Activated T-helper 1 cell treated with anti-CD3 and anti-CD28 coated beads, Interleukin-2, amount 50 U/mL, for 16 hours (primary cell): ENCODE results near the gene ZFP92.

Experiments
- DNase-seq, 2 donors: peaks; one replicate each; pipeline ENCODE4 v3.0.0-alpha.2; 2020; ENCODE audit warnings: low read depth in 1 of 2, low spot score in 1 of 2

The ZFP92 gene

DNA sequence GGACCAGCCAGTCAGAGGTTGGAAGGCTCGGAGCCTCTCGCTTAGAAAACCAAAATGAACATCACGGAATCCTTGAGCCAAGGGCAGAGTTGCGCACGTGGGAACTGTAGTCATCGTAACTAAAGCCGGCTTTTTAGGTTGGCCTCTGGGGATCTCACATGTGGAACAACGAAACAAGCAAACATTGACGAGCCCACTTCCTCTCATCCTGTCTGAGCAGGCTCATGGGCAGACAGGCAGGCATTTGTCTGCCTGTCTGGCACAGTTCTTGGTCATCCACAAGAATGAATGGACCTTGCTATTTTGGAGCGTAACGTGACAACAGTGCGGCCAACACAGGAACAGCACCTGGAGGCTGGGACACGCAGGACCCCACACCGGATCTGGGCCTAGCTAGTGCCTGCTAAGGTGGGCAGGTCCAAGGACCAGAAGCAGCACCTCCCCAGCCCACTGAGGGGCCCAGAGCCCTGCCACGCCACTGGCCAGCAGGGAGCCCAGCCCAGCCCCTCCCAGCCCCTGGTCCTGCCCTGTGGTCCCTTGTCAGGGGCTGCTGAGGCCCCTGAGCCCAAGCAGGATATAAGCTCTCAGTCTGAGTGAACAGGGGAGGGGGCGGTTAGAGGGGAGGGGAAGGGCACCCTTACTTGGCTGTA is 43.8 kb downstream of the ZFP92 start:
- DNase-seq = no peak

DNA sequence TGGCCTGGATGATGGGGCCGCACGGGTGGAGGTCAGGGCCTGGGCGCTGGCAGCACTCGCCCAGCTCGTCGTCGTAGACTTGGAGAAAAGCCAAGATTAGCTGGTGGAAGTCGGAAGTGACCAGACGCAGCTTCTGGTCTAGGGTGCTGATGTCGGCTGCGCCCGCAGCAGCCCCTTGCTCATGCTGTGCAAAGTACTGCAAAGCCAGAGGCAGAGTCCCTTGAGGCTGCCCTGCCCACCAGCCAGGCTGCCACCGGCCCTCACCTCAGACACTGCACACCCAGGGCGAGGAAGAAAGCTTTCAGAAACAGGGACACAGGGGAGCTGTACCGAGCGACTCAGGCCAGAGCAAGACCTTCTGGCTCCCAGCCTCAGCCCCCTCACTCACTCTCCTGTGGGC is 44.3 kb downstream of the ZFP92 start:
- no peak for DNase-seq

GRCh38 chrX:153456161-153456560 is 44.9 kb downstream of the ZFP92 start:
- DNase-seq = no peak

DNA sequence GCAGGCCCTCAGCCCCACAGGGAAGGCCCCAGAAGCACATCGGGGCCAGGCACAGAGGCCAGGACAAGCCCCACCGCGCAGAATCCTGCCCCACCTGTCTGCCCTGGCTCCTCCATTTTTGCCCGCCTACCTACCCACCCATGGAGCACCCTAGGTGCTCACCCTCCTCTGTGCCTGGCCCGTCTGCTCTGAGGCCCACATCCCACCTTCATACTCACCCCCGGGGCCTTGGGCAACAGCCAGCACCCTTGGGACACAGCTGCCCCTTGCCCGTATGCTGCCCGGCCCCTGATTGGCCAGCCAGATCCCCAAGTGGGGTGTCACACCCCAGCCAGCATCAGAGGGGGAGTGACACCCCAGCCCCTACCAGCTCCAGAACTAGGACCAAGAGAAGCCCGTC is 45.4 kb downstream of the ZFP92 start:
- no peak for DNase-seq

DNA sequence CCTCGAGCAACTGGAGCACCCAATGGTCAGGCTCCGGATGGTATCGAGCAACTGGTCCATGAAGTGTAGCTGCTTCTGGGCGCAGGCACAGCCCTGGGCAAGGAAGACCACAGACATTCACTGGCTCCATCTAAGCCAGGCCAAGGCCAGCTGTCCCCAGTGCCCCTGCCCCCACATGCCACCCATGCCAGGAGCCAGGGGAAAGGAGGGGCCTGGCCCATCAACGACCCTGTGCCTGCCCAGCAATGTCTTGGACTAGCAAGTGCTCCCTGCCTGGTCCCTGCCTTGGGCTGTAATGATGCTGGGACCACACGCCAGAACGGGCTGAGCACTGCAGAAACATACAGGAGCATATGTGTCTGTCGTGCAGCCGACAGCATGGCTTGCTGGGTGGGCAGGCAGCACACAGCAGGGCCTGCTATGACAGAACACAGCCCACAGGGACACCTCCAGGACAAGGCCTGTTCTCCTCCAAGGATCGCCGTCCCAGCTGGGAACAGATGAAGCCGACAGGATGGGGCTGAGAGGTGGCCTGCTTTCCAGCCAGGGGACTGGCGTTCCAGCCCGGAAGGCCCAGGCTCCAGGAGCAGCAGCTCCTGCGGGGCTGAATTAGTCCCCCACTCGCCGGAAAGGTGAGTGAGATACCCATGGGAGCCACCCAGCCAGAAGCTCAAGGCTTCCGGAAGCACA is 46.0 kb downstream of the ZFP92 start:
- DNase-seq = no peak

DNA sequence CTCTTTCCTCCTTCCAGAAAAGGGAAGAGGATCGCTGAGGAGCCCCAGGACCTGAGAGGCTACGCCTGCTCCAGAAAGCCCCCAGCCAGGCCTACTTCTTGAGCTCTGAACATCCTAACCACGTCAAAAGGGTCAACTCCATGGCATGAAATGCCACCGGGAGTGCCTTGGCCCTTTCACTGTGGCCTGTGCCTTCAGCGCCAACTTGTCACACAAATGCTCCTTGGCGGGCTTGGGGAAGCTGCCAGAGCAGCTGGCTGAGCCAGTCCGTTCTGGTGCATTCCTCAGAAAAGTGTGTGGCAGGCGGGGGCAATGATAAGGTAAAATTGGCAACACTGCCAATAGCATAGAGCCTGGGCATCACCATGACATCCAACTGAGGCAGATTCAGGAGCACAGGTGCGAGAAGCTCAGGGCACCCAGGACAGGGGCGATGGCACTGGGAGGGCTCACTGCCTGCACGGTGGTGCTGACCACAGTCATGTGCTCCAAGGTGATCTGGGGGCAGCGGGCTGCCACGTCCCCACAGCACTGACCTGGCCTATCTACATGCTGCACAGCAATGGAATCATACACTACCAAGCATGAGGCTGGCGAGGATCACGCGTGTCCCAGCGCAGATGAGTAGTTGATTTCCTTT is 46.7 kb downstream of the ZFP92 start:
- DNase-seq = no peak

GRCh38 chrX:153458476-153458875 is 47.2 kb downstream of the ZFP92 start:
- DNase-seq = no peak

DNA sequence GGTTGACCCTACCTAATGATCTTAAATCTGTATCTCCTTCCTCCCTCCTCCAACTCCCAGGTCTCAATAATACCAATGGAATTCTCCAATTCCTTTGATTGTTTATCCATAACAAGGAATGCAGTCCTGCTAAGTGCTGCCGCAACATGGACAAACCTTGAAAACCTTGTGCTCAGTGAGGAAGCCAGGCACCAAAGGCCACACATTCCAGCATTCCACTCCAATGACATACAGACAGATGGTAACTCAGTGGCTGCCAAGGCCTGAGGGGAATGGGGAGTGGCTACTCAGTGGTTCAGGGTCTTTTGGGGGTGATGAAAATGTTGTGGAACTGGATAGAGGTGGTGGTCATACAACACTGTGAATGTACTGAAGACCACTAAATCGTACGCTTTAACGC is 48.7 kb downstream of the ZFP92 start:
- DNase-seq = no peak

DNA sequence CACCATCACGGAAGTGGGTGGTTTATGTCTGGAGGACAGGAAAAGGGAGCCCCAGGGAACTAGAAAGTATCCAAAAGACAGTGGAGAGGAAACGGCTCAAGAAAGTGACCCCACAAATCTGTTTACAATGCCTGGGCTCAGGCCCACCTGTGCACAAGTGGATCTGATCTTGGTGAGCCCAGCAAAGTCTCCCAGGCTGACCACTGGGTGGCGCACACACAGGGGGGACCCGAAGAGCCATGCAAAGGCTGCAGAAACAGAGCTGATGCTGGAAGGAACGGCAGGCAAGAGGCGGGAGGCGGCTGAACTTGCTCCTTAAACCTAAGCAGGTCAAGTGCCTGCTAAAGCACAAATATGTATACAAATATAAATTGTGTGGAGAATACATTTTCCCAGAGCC is 49.6 kb downstream of the ZFP92 start:
- DNase-seq = peak in 1 of 2 donors; percentile 9
